Keratinocyte (primary cell): Measurements from ENCODE around the gene GLT6D1. TPM values are rescaled to one million over a fixed set of nuclear protein-coding genes. Genes with fewer than 3 reads are reported as not detected.

ENCODE experiments used
- DNase-seq: peaks from one replicate; pipeline ENCODE4 v3.0.0-alpha.2; 2011; ENCODE audit warnings: low read depth, missing footprints, low spot score
- FAIRE-seq: peaks from 2 replicates; lab custom pipeline; 2011; peaks lifted over from hg19 to GRCh38; lab: Jason Lieb, UNC
- H2AFZ ChIP-seq: 2 replicates; pipeline ENCODE4 v1.6.0; 2012; ENCODE audit warnings: low read length, control low read depth, inconsistent platforms; ENCODE audit not compliant: control insufficient read depth
- H3K27ac ChIP-seq: 2 replicates; pipeline ENCODE4 v1.5.1; 2011; ENCODE audit warnings: low read length; ENCODE audit not compliant: control insufficient read depth, insufficient read depth
- H3K27me3 ChIP-seq: 3 replicates; pipeline ENCODE4 v1.6.0; 2011; ENCODE audit warnings: low read length; ENCODE audit not compliant: control insufficient read depth, insufficient read depth; ENCODE audit errors: extremely low read depth
- H3K36me3 ChIP-seq, 2 experiments: 2 replicates in 1 of 2; 3 replicates in 1 of 2; pipeline ENCODE4 v1.5.1; 2011; ENCODE audit warnings: low read length in 2 of 2, mild to moderate bottlenecking in 1 of 2; ENCODE audit not compliant: control insufficient read depth in 2 of 2, insufficient read depth in 2 of 2; ENCODE audit errors: extremely low read depth in 1 of 2
- H3K4me1 ChIP-seq: 3 replicates; pipeline ENCODE4 v1.5.1; 2011; ENCODE audit warnings: low read length; ENCODE audit not compliant: control insufficient read depth, insufficient read depth; ENCODE audit errors: extremely low read depth
- H3K4me2 ChIP-seq: 3 replicates; pipeline ENCODE4 v1.6.0; 2011; ENCODE audit warnings: low read depth, low read length; ENCODE audit not compliant: control insufficient read depth, insufficient read depth; ENCODE audit errors: extremely low read depth
- H3K4me3 ChIP-seq, 3 experiments: fragments of 200-600 bp in 1 of 3; sonication (generic) in 1 of 3; 2 replicates in 2 of 3; 3 replicates in 1 of 3; pipeline ENCODE4 v1.5.1; 2011 to 2016; ENCODE audit warnings: low read length in 3 of 3, mild to moderate bottlenecking in 3 of 3, control low read depth in 2 of 3, inconsistent platforms in 1 of 3, low read depth in 1 of 3, mixed read lengths in 1 of 3, mixed run types in 1 of 3, moderate library complexity in 1 of 3; ENCODE audit not compliant: control insufficient read depth in 2 of 3, insufficient read depth in 2 of 3; ENCODE audit errors: extremely low read depth in 1 of 3
- H3K79me2 ChIP-seq: 2 replicates; pipeline ENCODE4 v1.6.0; 2012; ENCODE audit warnings: low read length; ENCODE audit not compliant: control insufficient read depth, insufficient read depth
- H3K9ac ChIP-seq: 3 replicates; pipeline ENCODE4 v1.6.0; 2011; ENCODE audit warnings: low read length; ENCODE audit not compliant: control insufficient read depth, insufficient read depth; ENCODE audit errors: extremely low read depth
- H3K9me1 ChIP-seq: 3 replicates; pipeline ENCODE4 v1.6.0; 2011; ENCODE audit warnings: low read length; ENCODE audit not compliant: control insufficient read depth, insufficient read depth; ENCODE audit errors: extremely low read depth
- H3K9me3 ChIP-seq: 2 replicates; pipeline ENCODE4 v1.5.1; 2012; ENCODE audit warnings: low read depth, low read length; ENCODE audit not compliant: control insufficient read depth
- H4K20me1 ChIP-seq: 3 replicates; pipeline ENCODE4 v1.6.0; 2011; ENCODE audit warnings: low read length; ENCODE audit not compliant: control insufficient read depth, insufficient read depth; ENCODE audit errors: extremely low read depth
- EZH2 ChIP-seq: IDR thresholded peaks from one replicate; pipeline ENCODE4 v1.6.1; 2012; ENCODE audit warnings: inconsistent platforms, mild to moderate bottlenecking, low read length, moderate library complexity
- dilution Hi-C: fragments of 300-500 bp; cut with MboI; formaldehyde crosslinking; loops from one replicate; pipeline ENCODE4 v1.7.0; 2020; ENCODE audit warnings: low sequenced_read_pairs; ENCODE audit not compliant: extremely low pct_ligation_motif_present
- polyA plus RNA-seq, 5 experiments: library from polyadenylated mRNA; depleted of rRNA in 3 of 5; stranded (reverse) in 3 of 5; stranded (forward) in 1 of 5; unstranded in 1 of 5; fragments of >200 nt; gene quantifications; 1 replicate in 1 of 5; 2 replicates in 3 of 5; 3 replicates in 1 of 5; pipeline versions ENCODE4 v1.2.1 to v1.2.3, GENCODE V29; 2011 to 2012; ENCODE audit warnings: missing spikeins in 2 of 5, low read depth in 1 of 5, low replicate concordance in 1 of 5
- TF ChIP-seq, protein P1 (sequence below), 3 experiments: IDR thresholded peaks in 1 of 3; conservative IDR thresholded peaks in 1 of 3; optimal IDR thresholded peaks in 1 of 3; 2 replicates in 2 of 3; 3 replicates in 1 of 3; pipeline versions ENCODE3 to v1.5.1; 2011; ENCODE audit warnings: low read length in 3 of 3, mild to moderate bottlenecking in 3 of 3, moderate library complexity in 2 of 3, control low read depth in 1 of 3, inconsistent platforms in 1 of 3; ENCODE audit not compliant: insufficient read depth in 2 of 3; ENCODE audit errors: extremely low read depth in 1 of 3

GLT6D1 gene
- polyA plus RNA-seq, 1 donor (not counting 4 experiments of a cell fraction or from before 2014, with no cell fraction given), result not detected

DNA sequence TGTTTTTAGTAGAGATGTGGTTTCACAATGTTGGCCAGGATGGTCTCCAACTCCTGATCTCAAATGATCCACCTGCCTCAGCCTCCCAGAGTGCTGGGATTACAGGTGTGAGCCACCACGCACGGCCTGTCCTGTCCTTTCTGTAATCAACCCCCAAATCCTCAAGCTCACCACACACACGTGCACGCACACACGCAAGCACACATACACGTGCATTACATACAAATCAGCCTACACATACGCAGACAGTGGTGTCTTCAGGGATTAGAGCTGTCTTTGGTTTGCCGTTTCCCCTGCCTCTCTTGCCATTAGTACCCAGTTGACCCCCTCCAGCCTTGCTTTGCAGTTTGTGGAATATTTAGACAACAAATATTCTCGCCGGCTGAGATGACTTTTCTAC is 6.5 kb downstream of the GLT6D1 start:
- Histone ChIP-seq H3K27me3 (no peaks in the 10 kb centered on the region), H3K27ac (no peak overlapping the region), H3K79me2 (no peaks in the 10 kb centered on the region), H3K4me2 (no peak overlapping the region), H3K4me1 (no peaks in the 10 kb centered on the region), H3K9me1 (no peaks in the 10 kb centered on the region), H2AFZ (no peak overlapping the region), H4K20me1 (no peaks in the 10 kb centered on the region), H3K9ac (no peak overlapping the region), H3K9me3 (no peaks in the 10 kb centered on the region), H3K36me3 (no peaks in the 10 kb centered on the region), H3K4me3 (no peak overlapping the region)
- TF ChIP-seq, protein P1, sequence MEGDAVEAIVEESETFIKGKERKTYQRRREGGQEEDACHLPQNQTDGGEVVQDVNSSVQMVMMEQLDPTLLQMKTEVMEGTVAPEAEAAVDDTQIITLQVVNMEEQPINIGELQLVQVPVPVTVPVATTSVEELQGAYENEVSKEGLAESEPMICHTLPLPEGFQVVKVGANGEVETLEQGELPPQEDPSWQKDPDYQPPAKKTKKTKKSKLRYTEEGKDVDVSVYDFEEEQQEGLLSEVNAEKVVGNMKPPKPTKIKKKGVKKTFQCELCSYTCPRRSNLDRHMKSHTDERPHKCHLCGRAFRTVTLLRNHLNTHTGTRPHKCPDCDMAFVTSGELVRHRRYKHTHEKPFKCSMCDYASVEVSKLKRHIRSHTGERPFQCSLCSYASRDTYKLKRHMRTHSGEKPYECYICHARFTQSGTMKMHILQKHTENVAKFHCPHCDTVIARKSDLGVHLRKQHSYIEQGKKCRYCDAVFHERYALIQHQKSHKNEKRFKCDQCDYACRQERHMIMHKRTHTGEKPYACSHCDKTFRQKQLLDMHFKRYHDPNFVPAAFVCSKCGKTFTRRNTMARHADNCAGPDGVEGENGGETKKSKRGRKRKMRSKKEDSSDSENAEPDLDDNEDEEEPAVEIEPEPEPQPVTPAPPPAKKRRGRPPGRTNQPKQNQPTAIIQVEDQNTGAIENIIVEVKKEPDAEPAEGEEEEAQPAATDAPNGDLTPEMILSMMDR (optimal IDR thresholded peaks at IDR 0.05 in 1 of 3, IDR thresholded peaks at IDR 0.05 in 1 of 3, conservative IDR thresholded peaks at IDR 0.05 in 1 of 3; ENCODE audit: extremely low read depth in 1 of 3, insufficient read depth in 2 of 3, low read length in 3 of 3), result no peak
- TF ChIP-seq EZH2, result no peak
- FAIRE-seq (no peak), DNase-seq (no peak)
- dilution Hi-C loops, result no loop called here

DNA sequence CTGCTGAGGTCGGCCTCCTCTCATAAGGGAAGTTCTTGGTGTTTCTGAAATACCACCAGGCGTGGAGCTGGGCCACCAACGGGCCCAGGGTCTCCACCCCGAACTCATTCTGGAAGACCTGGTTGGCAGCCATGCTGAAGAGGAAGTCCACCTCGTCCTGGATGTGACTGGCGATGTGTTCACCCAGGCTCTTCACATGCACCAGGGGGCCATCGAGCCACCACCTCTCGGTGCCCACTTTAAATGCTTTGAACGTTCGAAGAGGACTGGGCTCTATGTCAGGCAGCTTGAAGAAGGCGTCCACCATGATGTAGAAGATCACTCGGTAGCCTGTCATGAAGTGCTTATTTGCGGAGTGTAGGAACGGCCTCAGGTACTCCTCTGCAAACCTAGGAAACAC is 15.1 kb downstream of the GLT6D1 start:
- H3K9ac ChIP-seq, result no peak overlapping the region
- H3K27me3 ChIP-seq, result no peaks in the 10 kb centered on the region
- no peak overlapping the region for H2AFZ ChIP-seq
- no peaks in the 10 kb centered on the region for H3K9me3 ChIP-seq
- no peaks in the 10 kb centered on the region for H3K4me1 ChIP-seq
- no peaks in the 10 kb centered on the region for H3K9me1 ChIP-seq
- dilution Hi-C loops, result no loop called here
- H3K36me3 ChIP-seq, result no peaks in the 10 kb centered on the region
- H4K20me1 ChIP-seq, result no peaks in the 10 kb centered on the region
- DNase-seq, result no peak
- no peak overlapping the region for H3K27ac ChIP-seq
- no peaks in the 10 kb centered on the region for H3K79me2 ChIP-seq
- FAIRE-seq, result no peak
- H3K4me3 ChIP-seq, result no peak overlapping the region
- no peak for TF ChIP-seq EZH2
- TF ChIP-seq, protein P1 (optimal IDR thresholded peaks at IDR 0.05 in 1 of 3, IDR thresholded peaks at IDR 0.05 in 1 of 3, conservative IDR thresholded peaks at IDR 0.05 in 1 of 3; ENCODE audit: extremely low read depth in 1 of 3, insufficient read depth in 2 of 3, low read length in 3 of 3), result no peak
- H3K4me2 ChIP-seq, result no peak overlapping the region
